Transverse colon (tissue), 4 donors: ENCODE data around the gene PRKCG. TPM values are rescaled to one million over a fixed set of nuclear protein-coding genes. Genes with fewer than 3 reads are reported as not detected.

Experiments used
- DNase-seq: peaks from one replicate; pipeline ENCODE4 v3.0.0-alpha.2; 2019
- H3K27ac ChIP-seq, 4 donors: fragments of 200-600 bp; sonication (generic); 2 replicates each; pipeline ENCODE4 v1.5.1; 2016 to 2018; ENCODE audit warnings: inconsistent platforms in 4 of 4
- H3K27me3 ChIP-seq: fragments of 200-600 bp; sonication (generic); 2 replicates; pipeline ENCODE4 v1.5.1; 2017; ENCODE audit warnings: inconsistent platforms
- H3K36me3 ChIP-seq, 4 donors: fragments of 200-600 bp; sonication (generic); 2 replicates each; pipeline ENCODE4 v1.5.1; 2017 to 2019; ENCODE audit warnings: inconsistent platforms in 4 of 4
- H3K4me1 ChIP-seq, 4 donors: fragments of 200-600 bp; sonication (generic); 2 replicates each; pipeline ENCODE4 v1.5.1; 2017 to 2020; ENCODE audit warnings: inconsistent platforms in 4 of 4
- H3K4me3 ChIP-seq, 4 donors: fragments of 200-600 bp; sonication (generic); 1 replicate in 1 of 4; 2 replicates in 3 of 4; pipeline versions ENCODE4 v1.5.1 to v1.6.1; 2017 to 2019; ENCODE audit warnings: inconsistent platforms in 4 of 4
- H3K9me3 ChIP-seq, 2 donors: fragments of 200-600 bp; sonication (generic); 2 replicates each; pipeline ENCODE4 v1.5.1; 2017 to 2019; ENCODE audit warnings: inconsistent platforms in 2 of 2
- CTCF ChIP-seq, 5 experiments: fragments of 200-600 bp in 3 of 5; fragments of 450-650 bp in 2 of 5; sonication (generic) in 3 of 5; IDR thresholded peaks; 1 replicate in 2 of 5; 2 replicates in 3 of 5; pipeline ENCODE4 v1.5.1; 2016 to 2017; ENCODE audit warnings: antibody characterized with exemption in 5 of 5, inconsistent platforms in 3 of 5, mild to moderate bottlenecking in 2 of 5, moderate library complexity in 1 of 5
- EP300 ChIP-seq: sonication (generic); formaldehyde crosslinking; IDR thresholded peaks from one replicate; pipeline ENCODE4 v1.6.1; 2017; ENCODE audit warnings: antibody characterized with exemption, low read depth
- POLR2A ChIP-seq: fragments of 450-650 bp; IDR thresholded peaks from one replicate; pipeline ENCODE4 v1.6.1; 2016; ENCODE audit warnings: antibody characterized with exemption, mild to moderate bottlenecking, moderate library complexity
- POLR2AphosphoS5 ChIP-seq, 3 donors: sonication (generic); formaldehyde crosslinking; IDR thresholded peaks; one replicate each; pipeline ENCODE4 v1.6.1; 2016; ENCODE audit warnings: antibody characterized with exemption in 3 of 3
- WGBS, 2 donors: methylation state at CpG; one replicate each; pipeline ENCODE4 v1.1.5; 2018; ENCODE audit warnings: low coverage in 1 of 2; 5-methylcytosine and 5-hydroxymethylcytosine counted together
- in situ Hi-C, 4 donors: fragments of 200-750 bp; cut with MboI; loops; one replicate each; pipeline versions ENCODE4 v1.15.0 to v1.15.1; 2017; ENCODE audit warnings: low sequenced_read_pairs in 3 of 4, low pct_ligation_motif_present in 1 of 4, low pct_unique_long_range_greater_than_20kb in 1 of 4
- intact Hi-C: fragments of 100-400 bp; cut with DNase I; formaldehyde crosslinking; loops from one replicate; pipeline ENCODE4 v1.15.1; 2023; ENCODE audit warnings: low total_unique reads
- total RNA-seq, 4 donors: library from RNA; depleted of rRNA; stranded (reverse); fragments of >200 nt; gene quantifications; one replicate each; pipeline ENCODE4 v1.1.0, GENCODE V29; 2016

The PRKCG gene
- total RNA-seq, 4 donors from 2014 or later = 0.32 TPM; not detected in 3

- no peak overlapping the region for H3K27ac ChIP-seq
- peaks cover 7% of the 10 kb centered on the region for H3K27me3 ChIP-seq
- H3K36me3 ChIP-seq = no peaks in the 10 kb centered on the region
- no peak overlapping the region for H3K4me3 ChIP-seq
- DNase-seq = no peak
- WGBS, 2 donors = 40 to 53% methylated on average over 4 to 8 of the region's 8 CpGs
- intact Hi-C loops (no loop called here), in situ Hi-C loops (loop anchor here in 2 of 4 donors (10.0 kb wide), 2 partner anchors 57 to 177 kb away; partner anchors contain the start of gene CACNG7 (in 1 of the 2))
- no peaks in the 10 kb centered on the region for H3K9me3 ChIP-seq
- no peak for TF ChIP-seq EP300
- TF ChIP-seq POLR2A = no peak
- no peak for TF ChIP-seq POLR2AphosphoS5 (IDR thresholded peaks at IDR 0.05)
- TF ChIP-seq CTCF (IDR thresholded peaks at IDR 0.05) = no peak
- H3K4me1 ChIP-seq = peaks cover 0 to 7% (median 0%) of the 10 kb centered on the region in 4 donors
Observed at GRCh38 chr19:53847555-53847954, 34.4 kb upstream of the PRKCG start.

- no peak for DNase-seq
- no peaks in the 10 kb centered on the region for H3K36me3 ChIP-seq
- intact Hi-C loops = no loop called here
- TF ChIP-seq POLR2AphosphoS5 (IDR thresholded peaks at IDR 0.05) (no peak), POLR2A (no peak), EP300 (no peak), CTCF (IDR thresholded peaks at IDR 0.05) (no peak)
- peaks cover 0 to 5% (median 0%) of the 10 kb centered on the region in 4 donors for H3K4me1 ChIP-seq
- 47 to 55% methylated on average over 9 to 11 of the region's 11 CpGs for WGBS, 2 donors
- H3K27ac ChIP-seq = no peak overlapping the region
- H3K27me3 ChIP-seq = peaks cover 7% of the 10 kb centered on the region
- in situ Hi-C loops = loop anchor here in 2 of 4 donors (10.0 kb wide), 2 partner anchors 56 to 176 kb away; partner anchors contain the start of gene CACNG7 (in 1 of the 2)
- no peak overlapping the region for H3K4me3 ChIP-seq
- H3K9me3 ChIP-seq = no peaks in the 10 kb centered on the region
Observed at GRCh38 chr19:53849237-53849676, 32.7 kb upstream of the PRKCG start.

GRCh38 chr19:53853707-53854106 lies 28.3 kb upstream of the PRKCG start:
- H3K4me1 ChIP-seq = peaks cover 0 to 5% (median 0%) of the 10 kb centered on the region in 4 donors
- DNase-seq = no peak
- intact Hi-C loops = loop anchor here (2.0 kb wide), 1 partner anchor 29 kb away; the partner anchor contains the start of gene PRKCG
- no peaks in the 10 kb centered on the region for H3K36me3 ChIP-seq
- peak overlapping the region in 1 of 4 donors; percentile 41 for H3K27ac ChIP-seq
- no peaks in the 10 kb centered on the region for H3K9me3 ChIP-seq
- TF ChIP-seq POLR2A = no peak
- no peak for TF ChIP-seq CTCF (IDR thresholded peaks at IDR 0.05)
- TF ChIP-seq POLR2AphosphoS5 (IDR thresholded peaks at IDR 0.05) = no peak
- WGBS, 2 donors = 71% methylated on average over 2 of the region's 2 CpGs; no CpG with 5 or more reads in 1 of the 2 donors
- H3K4me3 ChIP-seq = no peak overlapping the region
- in situ Hi-C loops = no loop called here
- H3K27me3 ChIP-seq = no peaks in the 10 kb centered on the region

GRCh38 chr19:53864308-53864836 lies 17.6 kb upstream of the PRKCG start:
- Histone ChIP-seq H3K4me3 (no peak overlapping the region), H3K36me3 (no peaks in the 10 kb centered on the region), H3K4me1 (peaks cover 15 to 51% (median 36%) of the 10 kb centered on the region in 4 donors), H3K9me3 (no peaks in the 10 kb centered on the region), H3K27ac (peak overlapping the region in 2 of 4 donors; percentile 36 to 97), H3K27me3 (no peaks in the 10 kb centered on the region)
- WGBS, 2 donors = 40 to 58% methylated on average over 2 to 6 of the region's 6 CpGs
- intact Hi-C loops = no loop called here
- in situ Hi-C loops = no loop called here
- peak; percentile 55 for DNase-seq
- TF ChIP-seq POLR2A = no peak
- TF ChIP-seq EP300 = no peak
- TF ChIP-seq POLR2AphosphoS5 (IDR thresholded peaks at IDR 0.05) = peak in 1 of 3 donors; percentile 33
- no peak for TF ChIP-seq CTCF (IDR thresholded peaks at IDR 0.05)
